Measurements from ENCODE around the gene KIAA0232. TPM values are rescaled to one million over a fixed set of nuclear protein-coding genes. Genes with fewer than 3 reads are reported as not detected.

The KIAA0232 gene
- total RNA-seq, 1 experiment from 2014 or later = 28.5 TPM

GRCh38 chr4:6742507-6742906 is 40.0 kb upstream of the KIAA0232 start:
- no peak overlapping the region for H4K5ac ChIP-seq (ENCODE audit: insufficient read length, low read depth, low read length)
- H3K23me2 ChIP-seq (ENCODE audit: insufficient read length, low read depth, low read length, poor library complexity, severe bottlenecking) = no peaks in the 10 kb centered on the region
- no peak overlapping the region for H2BK120ac ChIP-seq (ENCODE audit: low read depth, low read length, poor library complexity, severe bottlenecking)
- Mint-ChIP-seq H3K9me3 (peaks cover 6 to 8% of the 10 kb centered on the region in 2 experiments; a peak in 2 of 5 replicates), H3K27me3 (ENCODE audit: low read depth) (peaks cover 1% of the 10 kb centered on the region), H3K4me1 (0 out of 4 replicates have a peak, but pooled peaks cover 0 to 5% of the 10 kb centered on the region in 2 experiments), H3K4me3 (no peak overlapping the region), H3K27ac (no peak overlapping the region), H3K36me3 (ENCODE audit: insufficient read depth in 1 of 3, low read depth in 3 of 3) (no peaks in the 10 kb centered on the region; a peak in 1 of 7 replicates)
- H3K18ac ChIP-seq (ENCODE audit: insufficient read length, low read depth, low read length) = no peak overlapping the region
- no peak overlapping the region for H3K9ac ChIP-seq (ENCODE audit: extremely low read depth, insufficient read length, low read length)
- WGBS (ENCODE audit: extremely low coverage, insufficient read length, low lambda C conversion rate) = no CpG with 5 or more reads among the region's 2 CpGs
- no peak for DNase-seq
- H3K79me2 ChIP-seq (ENCODE audit: insufficient read depth, low read length) = no peaks in the 10 kb centered on the region
- no peak overlapping the region for H3K14ac ChIP-seq (ENCODE audit: insufficient read depth, low read length)
- no peaks in the 10 kb centered on the region for H3K4me1 ChIP-seq (ENCODE audit: insufficient read depth, low read length)
- H2AFZ ChIP-seq (ENCODE audit: low read length) = no peak overlapping the region
- no peak for TF ChIP-seq CTCF (conservative IDR thresholded peaks at IDR 0.05)
- no peak overlapping the region for H3K4me2 ChIP-seq (ENCODE audit: insufficient read depth, insufficient read length, low read length)
- H3K4ac ChIP-seq (ENCODE audit: low read depth, low read length) = no peak overlapping the region
- H3T11ph ChIP-seq (ENCODE audit: low read length) = no peak overlapping the region
- H2BK5ac ChIP-seq (ENCODE audit: insufficient read length, low read length) = no peak overlapping the region
- H4K20me1 ChIP-seq (ENCODE audit: control insufficient read depth, insufficient read depth, insufficient read length) = peaks cover 2% of the 10 kb centered on the region
- H4K8ac ChIP-seq (replicated peaks; ENCODE audit: insufficient read length, low read depth, low read length) = no peak overlapping the region
- no peaks in the 10 kb centered on the region for H3K9me3 ChIP-seq (ENCODE audit: control insufficient read depth, low read depth, low read length)
- H4K91ac ChIP-seq (ENCODE audit: insufficient read length, low read depth, low read length) = no peak overlapping the region
- H3K56ac ChIP-seq (ENCODE audit: insufficient read length, low read depth, low read length) = no peak overlapping the region
- no peak overlapping the region for H3K27ac ChIP-seq (ENCODE audit: insufficient read length, low read depth, low read length)
- no peak overlapping the region for H3K23ac ChIP-seq (ENCODE audit: insufficient read length, low read depth, low read length)
- no peaks in the 10 kb centered on the region for H3K79me1 ChIP-seq (ENCODE audit: insufficient read depth, low read depth, low read length, poor library complexity, severe bottlenecking)
- no peak overlapping the region for H2BK20ac ChIP-seq (ENCODE audit: low read depth, low read length, poor library complexity, severe bottlenecking)
- H3K27me3 ChIP-seq (ENCODE audit: insufficient read depth, low read length) = no peaks in the 10 kb centered on the region
- H2BK15ac ChIP-seq (ENCODE audit: low read depth, low read length) = no peak overlapping the region
- H2BK12ac ChIP-seq (ENCODE audit: insufficient read length, low read depth, low read length) = no peak overlapping the region
- no peak overlapping the region for H2AK5ac ChIP-seq (ENCODE audit: insufficient read length, low read length)

Measured in H9 (cell line).